ENCODE results near the gene SPOCK2.

Gene SPOCK2

GRCh38 chr10:72061930-72062329 is 26.4 kb downstream of the SPOCK2 start:
- DNase-seq (ENCODE audit: low spot score in 2 of 2): no peak
- H3K4me1 Mint-ChIP-seq: peaks cover 45% of the 10 kb centered on the region
- no peak overlapping the region for H3K4me3 Mint-ChIP-seq
- ATAC-seq: no peak
- peaks cover 84% of the 10 kb centered on the region for H3K36me3 Mint-ChIP-seq
- H3K27ac Mint-ChIP-seq: peak overlapping the region; percentile 89
- H3K9me3 Mint-ChIP-seq: no peaks in the 10 kb centered on the region

DNA sequence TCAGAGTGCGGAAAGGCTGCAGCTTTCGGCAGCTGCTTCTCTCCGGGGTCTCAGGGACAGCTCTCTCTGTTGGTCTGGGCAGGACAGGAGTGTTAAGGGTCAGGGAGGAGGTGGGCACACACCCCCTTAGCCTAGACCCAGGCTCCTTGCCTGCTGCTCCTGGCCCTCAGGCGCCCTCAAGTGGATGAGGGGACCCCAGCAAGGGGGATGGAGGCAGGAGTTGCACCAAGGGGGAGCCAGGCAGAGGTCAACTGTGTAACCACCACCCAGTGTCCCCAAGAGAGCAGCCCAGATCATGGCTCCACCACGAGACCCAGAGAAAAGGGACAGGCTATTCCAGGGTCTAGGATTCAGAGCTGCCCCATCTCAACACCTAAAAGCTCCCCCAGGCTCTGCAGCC is 26.9 kb downstream of the SPOCK2 start:
- Mint-ChIP-seq H3K9me3 (no peaks in the 10 kb centered on the region), H3K27ac (peak overlapping the region; percentile 89), H3K36me3 (peaks cover 80% of the 10 kb centered on the region), H3K4me1 (peaks cover 45% of the 10 kb centered on the region), H3K4me3 (no peak overlapping the region)
- no peak for DNase-seq (ENCODE audit: low spot score in 2 of 2)
- peak; percentile 5 for ATAC-seq

DNA sequence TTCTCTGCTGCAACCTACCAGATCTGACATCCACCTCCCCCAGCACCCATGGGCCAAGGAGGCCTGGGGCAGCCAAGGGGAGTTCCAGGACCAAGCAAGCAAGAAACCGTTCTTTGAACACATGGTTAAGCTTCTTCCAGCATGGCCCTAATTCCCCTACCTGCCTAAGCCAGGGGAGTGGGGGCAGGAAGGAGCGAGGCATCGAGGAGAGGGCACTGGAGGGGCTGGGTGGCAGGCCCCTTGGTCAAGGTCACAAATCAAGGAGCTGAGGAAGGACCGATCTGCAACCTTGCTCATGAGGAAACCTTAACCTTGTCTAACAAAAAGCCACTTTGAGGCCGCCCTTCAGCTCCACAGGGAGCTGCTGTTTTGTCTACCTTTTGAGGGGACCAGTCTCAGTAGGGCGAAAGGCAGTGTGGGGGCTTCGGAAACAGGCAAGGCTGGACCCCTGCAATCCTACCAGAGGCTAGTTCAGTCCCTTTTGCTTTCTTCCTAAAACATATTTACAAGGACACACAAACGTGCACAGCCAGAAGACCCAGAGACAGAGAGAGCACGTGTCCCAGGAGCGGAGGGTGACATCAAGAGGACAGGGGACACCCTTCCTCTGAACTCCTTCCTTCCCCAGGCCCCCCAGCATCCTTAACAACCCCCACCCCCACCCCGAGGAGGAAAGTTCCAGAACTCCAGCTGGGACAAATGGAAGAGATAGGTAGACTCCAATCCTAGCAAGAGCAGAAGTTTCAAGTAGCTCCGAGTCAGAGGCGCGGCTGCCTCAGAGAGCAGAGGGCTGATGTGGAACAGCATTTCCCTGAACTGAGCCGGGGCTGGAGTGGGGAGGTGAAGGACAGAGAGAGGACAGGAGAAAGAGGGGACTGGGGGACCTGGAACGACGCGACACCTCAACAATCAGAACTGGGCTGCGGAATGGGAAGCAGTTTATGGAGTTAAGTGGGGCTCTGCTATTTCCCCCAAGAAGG is 28.2 kb downstream of the SPOCK2 start:
- ATAC-seq (no peak), DNase-seq (ENCODE audit: low spot score in 2 of 2) (no peak)
- no peaks in the 10 kb centered on the region for H3K9me3 Mint-ChIP-seq
- H3K4me1 Mint-ChIP-seq: peaks cover 45% of the 10 kb centered on the region
- peak overlapping the region; percentile 89 for H3K27ac Mint-ChIP-seq
- no peak overlapping the region for H3K4me3 Mint-ChIP-seq
- peaks cover 67% of the 10 kb centered on the region for H3K36me3 Mint-ChIP-seq

DNA sequence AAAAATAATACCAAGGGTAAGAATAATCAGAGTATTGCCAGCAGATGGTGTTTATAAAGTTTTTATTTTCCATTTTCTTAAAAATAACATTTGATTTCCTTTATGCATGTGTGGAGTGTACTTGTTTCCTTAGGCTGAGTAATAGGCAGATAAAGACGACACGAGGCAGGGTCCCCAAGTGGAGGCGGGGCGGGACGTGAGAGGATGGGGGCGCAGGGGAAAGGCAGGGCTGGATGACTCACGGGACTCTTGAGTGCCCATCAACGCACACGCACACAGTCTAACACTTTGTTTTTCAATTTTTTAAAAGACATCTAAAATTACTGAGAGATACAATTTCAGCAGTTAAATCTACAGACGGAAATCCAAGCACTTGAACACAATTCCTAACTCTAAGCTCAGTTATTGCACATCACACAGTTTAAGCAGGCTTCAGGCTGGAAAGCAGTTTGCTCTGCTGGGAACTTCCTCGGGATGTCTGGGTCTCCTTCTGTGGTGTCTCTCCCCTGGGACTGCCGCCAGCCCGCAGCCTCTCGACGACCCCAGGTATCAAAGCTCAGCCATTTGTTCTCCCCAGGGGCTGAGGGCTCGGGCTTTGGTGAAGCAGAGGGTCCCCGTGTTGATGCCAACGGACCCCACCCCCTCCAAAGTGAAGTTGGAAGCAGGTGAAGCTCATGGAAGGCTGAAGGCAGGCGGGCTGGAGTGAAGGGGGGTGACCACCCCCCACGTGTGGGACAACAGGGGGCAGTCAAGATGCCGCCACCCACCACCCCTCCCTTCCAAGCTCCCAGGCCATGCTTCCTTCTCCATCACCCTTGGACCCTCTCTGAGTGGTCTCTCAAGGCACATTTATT is 29.1 kb downstream of the SPOCK2 start:
- Mint-ChIP-seq H3K36me3 (peaks cover 61% of the 10 kb centered on the region), H3K9me3 (no peaks in the 10 kb centered on the region), H3K4me1 (peaks cover 45% of the 10 kb centered on the region), H3K4me3 (no peak overlapping the region), H3K27ac (peak overlapping the region; percentile 89)
- ATAC-seq (peak; percentile 48), DNase-seq (ENCODE audit: low spot score in 2 of 2) (no peak)

DNA sequence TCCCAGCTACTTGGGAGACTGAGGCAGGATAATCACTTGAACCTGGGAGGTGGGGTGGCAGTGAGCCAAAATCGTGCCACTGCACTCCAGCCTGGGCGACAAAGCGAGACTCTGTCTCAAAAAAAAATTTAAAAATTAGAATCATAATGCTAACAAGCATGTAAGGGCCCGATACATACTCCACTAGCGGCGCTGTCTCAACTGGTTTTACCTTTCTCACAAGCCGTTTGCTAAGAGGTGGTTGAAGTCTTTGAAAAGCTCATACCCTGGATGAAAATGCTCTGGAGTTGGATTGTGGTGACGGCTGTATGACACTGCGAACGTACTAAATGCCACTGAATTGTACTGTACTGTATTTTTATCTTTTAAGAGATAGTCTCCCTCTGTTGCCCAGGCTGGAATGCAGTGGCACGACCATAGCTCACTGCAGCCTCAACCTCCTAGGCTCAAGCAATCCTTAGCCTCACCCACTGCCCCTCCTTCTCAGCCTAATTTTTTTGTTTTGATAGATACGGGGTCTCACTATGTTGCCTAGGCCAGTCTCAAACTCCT is 29.9 kb downstream of the SPOCK2 start:
- H3K27ac Mint-ChIP-seq: peak overlapping the region; percentile 89
- no peak overlapping the region for H3K4me3 Mint-ChIP-seq
- peaks cover 45% of the 10 kb centered on the region for H3K4me1 Mint-ChIP-seq
- no peak for DNase-seq (ENCODE audit: low spot score in 2 of 2)
- H3K9me3 Mint-ChIP-seq: no peaks in the 10 kb centered on the region
- no peak for ATAC-seq
- peaks cover 53% of the 10 kb centered on the region for H3K36me3 Mint-ChIP-seq

GRCh38 chr10:72056932-72057751 is 31.2 kb downstream of the SPOCK2 start:
- Mint-ChIP-seq H3K9me3 (no peaks in the 10 kb centered on the region), H3K36me3 (peaks cover 43% of the 10 kb centered on the region), H3K4me1 (peaks cover 43% of the 10 kb centered on the region), H3K4me3 (no peak overlapping the region), H3K27ac (no peak overlapping the region)
- DNase-seq (ENCODE audit: low spot score in 2 of 2) (no peak), ATAC-seq (no peak)

DNA sequence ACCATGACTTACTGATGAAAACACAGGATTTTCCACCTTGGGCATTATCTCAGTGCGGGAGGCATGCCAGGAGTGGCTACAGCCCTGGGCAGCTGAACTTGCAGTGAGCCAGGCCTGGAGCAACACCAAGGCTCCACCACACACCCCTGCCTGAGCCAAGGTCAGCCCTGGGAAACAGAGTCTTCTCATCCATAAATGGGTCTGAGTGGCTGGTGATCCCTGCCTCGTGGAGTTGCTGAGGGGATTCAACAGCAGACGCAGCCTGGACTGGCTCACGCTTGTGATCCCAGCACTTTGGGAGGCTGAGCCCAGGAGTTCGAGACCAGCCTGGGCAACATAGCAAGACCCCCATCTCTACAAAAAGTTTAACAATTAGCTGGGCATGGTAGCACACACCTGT is 32.2 kb downstream of the SPOCK2 start:
- no peaks in the 10 kb centered on the region for H3K9me3 Mint-ChIP-seq
- H3K27ac Mint-ChIP-seq: no peak overlapping the region
- peaks cover 33% of the 10 kb centered on the region for H3K4me1 Mint-ChIP-seq
- peaks cover 33% of the 10 kb centered on the region for H3K36me3 Mint-ChIP-seq
- ATAC-seq (no peak), DNase-seq (ENCODE audit: low spot score in 2 of 2) (no peak)
- H3K4me3 Mint-ChIP-seq: no peak overlapping the region

GRCh38 chr10:72053690-72054089 is 34.7 kb downstream of the SPOCK2 start:
- ATAC-seq (no peak), DNase-seq (ENCODE audit: low spot score in 2 of 2) (no peak)
- Mint-ChIP-seq H3K9me3 (peaks cover 3% of the 10 kb centered on the region), H3K27ac (no peak overlapping the region), H3K4me1 (peaks cover 8% of the 10 kb centered on the region), H3K36me3 (peaks cover 9% of the 10 kb centered on the region), H3K4me3 (no peak overlapping the region)

- no peak overlapping the region for H3K27ac Mint-ChIP-seq
- ATAC-seq (no peak), DNase-seq (ENCODE audit: low spot score in 2 of 2) (no peak)
- H3K4me3 Mint-ChIP-seq: no peak overlapping the region
- no peaks in the 10 kb centered on the region for H3K4me1 Mint-ChIP-seq
- H3K36me3 Mint-ChIP-seq: no peaks in the 10 kb centered on the region
- H3K9me3 Mint-ChIP-seq: peaks cover 3% of the 10 kb centered on the region
These were observed 37.5 kb downstream of the SPOCK2 start for GRCh38 chr10:72050873-72051272.

GRCh38 chr10:72049969-72050781 is 38.2 kb downstream of the SPOCK2 start:
- Mint-ChIP-seq H3K4me3 (no peak overlapping the region), H3K4me1 (no peaks in the 10 kb centered on the region), H3K36me3 (no peaks in the 10 kb centered on the region), H3K9me3 (peaks cover 3% of the 10 kb centered on the region), H3K27ac (no peak overlapping the region)
- DNase-seq (ENCODE audit: low spot score in 2 of 2) (no peak), ATAC-seq (no peak)

- no peak overlapping the region for H3K4me3 Mint-ChIP-seq
- no peaks in the 10 kb centered on the region for H3K4me1 Mint-ChIP-seq
- H3K27ac Mint-ChIP-seq: no peak overlapping the region
- H3K36me3 Mint-ChIP-seq: no peaks in the 10 kb centered on the region
- no peak for ATAC-seq
- H3K9me3 Mint-ChIP-seq: peaks cover 3% of the 10 kb centered on the region
- DNase-seq (ENCODE audit: low spot score in 2 of 2): no peak
These were observed 38.9 kb downstream of the SPOCK2 start for GRCh38 chr10:72049472-72049871.

- peaks cover 3% of the 10 kb centered on the region for H3K9me3 Mint-ChIP-seq
- peak; percentile 82 to 93 for DNase-seq (ENCODE audit: low spot score in 2 of 2)
- ATAC-seq: peak; percentile 91
- no peak overlapping the region for H3K4me3 Mint-ChIP-seq
- peak overlapping the region; percentile 27 for H3K27ac Mint-ChIP-seq
- no peaks in the 10 kb centered on the region for H3K36me3 Mint-ChIP-seq
- no peaks in the 10 kb centered on the region for H3K4me1 Mint-ChIP-seq
These were observed 39.8 kb downstream of the SPOCK2 start for GRCh38 chr10:72048450-72049124.

DNA sequence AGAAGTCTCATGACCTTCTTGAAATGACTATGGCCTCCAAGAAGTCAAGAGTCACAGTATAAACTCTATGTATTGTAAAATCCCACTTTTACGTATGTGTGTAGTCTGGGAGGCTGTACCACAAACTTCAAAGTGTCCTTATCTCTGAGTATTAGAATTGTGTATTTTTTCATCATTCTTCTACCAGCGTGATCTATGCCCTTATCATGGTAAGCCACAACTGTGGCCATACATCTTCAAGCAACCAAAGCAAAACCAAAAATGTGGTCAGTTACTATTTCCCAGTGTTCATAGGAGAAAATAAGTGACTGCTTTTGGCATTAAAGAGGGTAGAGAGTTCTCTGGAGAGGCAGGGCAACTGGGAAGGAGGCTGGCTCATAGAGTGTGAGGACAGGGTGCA is 42.8 kb downstream of the SPOCK2 start:
- ATAC-seq (no peak), DNase-seq (ENCODE audit: low spot score in 2 of 2) (no peak)
- Mint-ChIP-seq H3K9me3 (peaks cover 3% of the 10 kb centered on the region), H3K4me1 (no peaks in the 10 kb centered on the region), H3K36me3 (no peaks in the 10 kb centered on the region), H3K27ac (peak overlapping the region; percentile 50), H3K4me3 (no peak overlapping the region)
